ENCODE measurements around the gene ANKH.
A peak's percentile ranks its signal among the peaks of the same experiment; 100 is the strongest.

DNA sequence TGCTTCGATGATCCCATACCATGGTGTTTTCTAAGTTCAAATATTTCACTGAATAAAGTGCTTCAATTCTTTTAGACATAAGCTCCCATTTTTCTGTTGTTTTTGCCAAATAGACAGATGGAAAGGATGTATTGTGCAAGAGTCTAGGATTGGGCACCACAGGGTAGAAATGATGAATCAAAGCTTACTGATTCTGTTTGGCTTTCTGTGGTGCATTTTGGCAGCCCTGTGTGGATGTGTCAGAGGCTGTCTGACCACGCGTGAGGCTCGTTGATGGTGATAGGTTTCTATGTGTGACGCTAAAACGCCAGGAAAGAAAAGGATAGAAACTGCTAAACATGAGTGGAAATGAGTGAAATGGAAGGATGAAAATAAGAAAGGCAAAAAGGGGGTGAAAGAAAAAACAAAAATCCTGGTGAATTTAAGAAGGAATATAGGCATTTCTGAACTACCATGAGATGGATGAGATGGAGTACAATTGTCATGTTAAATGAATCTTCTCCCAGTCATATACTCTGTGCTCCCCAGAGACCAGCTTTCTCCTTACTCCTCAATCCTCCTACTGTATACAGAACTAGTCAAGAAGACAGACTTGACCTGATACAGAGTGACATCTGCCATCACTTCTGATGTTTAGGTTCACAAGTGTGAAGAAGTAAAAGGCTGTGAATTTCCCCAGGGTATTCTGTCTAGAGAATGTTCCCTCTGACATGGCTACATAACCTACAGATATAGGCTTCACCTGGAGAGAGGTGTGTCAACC is 54.4 kb downstream of the ANKH start:
- TF ChIP-seq, protein P1, sequence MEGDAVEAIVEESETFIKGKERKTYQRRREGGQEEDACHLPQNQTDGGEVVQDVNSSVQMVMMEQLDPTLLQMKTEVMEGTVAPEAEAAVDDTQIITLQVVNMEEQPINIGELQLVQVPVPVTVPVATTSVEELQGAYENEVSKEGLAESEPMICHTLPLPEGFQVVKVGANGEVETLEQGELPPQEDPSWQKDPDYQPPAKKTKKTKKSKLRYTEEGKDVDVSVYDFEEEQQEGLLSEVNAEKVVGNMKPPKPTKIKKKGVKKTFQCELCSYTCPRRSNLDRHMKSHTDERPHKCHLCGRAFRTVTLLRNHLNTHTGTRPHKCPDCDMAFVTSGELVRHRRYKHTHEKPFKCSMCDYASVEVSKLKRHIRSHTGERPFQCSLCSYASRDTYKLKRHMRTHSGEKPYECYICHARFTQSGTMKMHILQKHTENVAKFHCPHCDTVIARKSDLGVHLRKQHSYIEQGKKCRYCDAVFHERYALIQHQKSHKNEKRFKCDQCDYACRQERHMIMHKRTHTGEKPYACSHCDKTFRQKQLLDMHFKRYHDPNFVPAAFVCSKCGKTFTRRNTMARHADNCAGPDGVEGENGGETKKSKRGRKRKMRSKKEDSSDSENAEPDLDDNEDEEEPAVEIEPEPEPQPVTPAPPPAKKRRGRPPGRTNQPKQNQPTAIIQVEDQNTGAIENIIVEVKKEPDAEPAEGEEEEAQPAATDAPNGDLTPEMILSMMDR (IDR thresholded peaks at IDR 0.05; ENCODE audit: poor library complexity, severe bottlenecking): no peak
- TF ChIP-seq EP300 (conservative IDR thresholded peaks at IDR 0.05; ENCODE audit: poor library complexity, severe bottlenecking) (peak; percentile 45), EZH2 (IDR thresholded peaks at IDR 0.05; ENCODE audit: borderline replicate concordance, insufficient read depth, low read length, poor library complexity, severe bottlenecking) (no peak), SMC3 (conservative IDR thresholded peaks at IDR 0.05; ENCODE audit: poor library complexity) (no peak), TAF1 (IDR thresholded peaks at IDR 0.05; ENCODE audit: low read depth) (no peak), MXI1 (conservative IDR thresholded peaks at IDR 0.05; ENCODE audit: poor library complexity, severe bottlenecking) (no peak), RAD21 (conservative IDR thresholded peaks at IDR 0.05) (no peak), POLR2AphosphoS5 (IDR thresholded peaks at IDR 0.05) (no peak)

All from neural cell (in vitro differentiated cells).